ENCODE data around the gene MRPS25.

DNA sequence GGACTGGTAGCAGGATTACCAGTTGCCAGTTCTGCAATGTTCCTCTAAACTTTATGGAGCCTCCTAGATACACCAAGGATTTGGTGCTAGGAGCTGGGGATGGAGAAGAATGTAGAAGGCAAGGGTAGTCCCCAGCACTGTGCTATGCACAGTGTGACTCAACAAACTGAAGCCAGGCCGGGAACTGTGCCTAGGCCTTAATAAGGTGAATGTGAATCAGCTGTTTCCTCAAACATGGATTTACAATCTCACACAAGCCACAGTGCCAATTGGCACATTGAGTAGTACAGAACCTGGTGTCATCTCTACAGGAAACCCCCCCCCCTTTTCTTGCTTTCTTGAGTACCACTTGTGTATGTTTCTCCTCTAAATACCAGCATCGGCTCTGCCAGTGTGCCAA lies 32.5 kb downstream of the MRPS25 start:
- no peak for TF ChIP-seq EZH2phosphoT487 (IDR thresholded peaks at IDR 0.05; ENCODE audit: insufficient read depth, low read depth)
- no peak for TF ChIP-seq EZH2 (IDR thresholded peaks at IDR 0.05; ENCODE audit: insufficient read depth, poor library complexity, severe bottlenecking)
